GM18519 (cell line): Measurements from ENCODE around the gene DDX39A.

Experiments used
- ATAC-seq: cut with Tn5 transposase; IDR thresholded peaks from one replicate; pipeline ENCODE4 v1.9.1; 2021; ENCODE audit warnings: mild to moderate bottlenecking, moderate library complexity; ENCODE audit not compliant: unreplicated experiment, low FRiP score

Gene DDX39A

DNA sequence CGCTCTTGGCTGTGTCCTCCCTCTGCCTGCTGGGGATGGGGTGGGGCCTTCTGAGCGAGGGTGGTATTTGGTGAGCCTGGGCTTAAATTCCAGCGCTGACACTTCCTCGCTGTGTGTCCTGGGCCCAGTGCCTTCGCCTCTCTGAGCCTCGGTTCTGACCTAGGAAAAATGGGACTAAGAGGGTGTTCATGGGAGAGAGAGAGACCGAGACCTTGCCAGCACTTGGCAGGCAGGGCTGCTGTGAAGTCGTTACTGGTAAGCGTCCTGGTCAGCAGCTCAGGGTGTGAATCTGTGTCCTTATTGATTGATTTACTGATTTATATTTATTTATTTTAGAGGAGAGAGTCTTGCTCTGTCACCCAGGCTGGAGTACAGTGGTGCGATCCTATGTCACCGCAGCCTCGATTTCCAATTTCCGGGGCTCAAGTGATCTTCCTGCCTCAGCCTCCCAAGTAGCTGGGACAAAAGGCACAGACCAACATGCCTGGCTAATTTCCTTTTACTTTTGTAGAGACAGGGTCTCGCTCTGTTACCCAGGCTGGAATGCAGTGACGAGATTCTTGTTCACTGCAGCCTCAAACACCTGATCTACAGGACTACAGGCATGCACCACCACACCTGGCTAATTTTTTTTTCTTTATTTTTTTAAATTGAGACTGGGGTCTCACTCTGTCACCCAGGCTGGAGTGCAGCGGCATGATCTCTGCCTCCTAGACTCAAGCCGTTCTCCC lies 16.3 kb upstream of the DDX39A start:
- no peak for ATAC-seq

DNA sequence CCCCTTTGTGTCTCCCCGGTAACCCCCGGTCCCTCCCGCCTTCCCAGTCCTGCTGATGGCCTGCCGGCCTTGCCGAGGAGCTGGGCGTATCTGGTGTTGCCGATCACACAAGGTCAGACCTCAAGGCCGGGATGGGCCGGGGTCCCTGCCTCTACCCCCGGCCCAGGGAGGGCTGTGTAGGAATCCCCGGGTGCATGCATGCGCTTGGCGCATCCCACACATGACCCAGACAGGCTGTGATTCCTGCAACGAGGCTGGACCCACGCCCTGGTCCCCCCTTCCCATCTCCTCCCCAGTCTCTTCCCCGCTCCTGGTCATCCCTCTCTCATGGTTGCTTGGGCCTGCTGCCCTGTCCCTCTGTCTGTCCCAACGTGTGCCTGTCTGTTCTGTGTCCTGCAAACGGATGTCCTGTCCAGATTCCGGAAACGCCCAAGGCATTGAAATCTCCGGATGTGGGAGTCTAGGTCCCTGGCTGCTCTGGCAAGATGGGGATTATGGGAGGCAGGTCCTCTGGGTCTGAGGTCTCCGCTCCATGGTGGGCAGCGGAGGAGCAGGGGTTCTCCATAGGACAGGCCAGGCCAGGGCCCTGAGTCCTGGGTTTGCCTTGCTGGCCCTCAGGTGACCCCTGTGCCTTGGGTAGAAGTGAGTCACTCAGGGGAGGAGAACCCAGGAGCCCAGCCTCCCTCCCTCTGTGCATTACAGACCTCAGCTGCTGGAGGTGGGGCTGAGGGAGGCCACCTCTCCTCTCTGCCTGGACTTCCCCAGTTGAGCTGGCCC lies 15.6 kb upstream of the DDX39A start:
- no peak for ATAC-seq

DNA sequence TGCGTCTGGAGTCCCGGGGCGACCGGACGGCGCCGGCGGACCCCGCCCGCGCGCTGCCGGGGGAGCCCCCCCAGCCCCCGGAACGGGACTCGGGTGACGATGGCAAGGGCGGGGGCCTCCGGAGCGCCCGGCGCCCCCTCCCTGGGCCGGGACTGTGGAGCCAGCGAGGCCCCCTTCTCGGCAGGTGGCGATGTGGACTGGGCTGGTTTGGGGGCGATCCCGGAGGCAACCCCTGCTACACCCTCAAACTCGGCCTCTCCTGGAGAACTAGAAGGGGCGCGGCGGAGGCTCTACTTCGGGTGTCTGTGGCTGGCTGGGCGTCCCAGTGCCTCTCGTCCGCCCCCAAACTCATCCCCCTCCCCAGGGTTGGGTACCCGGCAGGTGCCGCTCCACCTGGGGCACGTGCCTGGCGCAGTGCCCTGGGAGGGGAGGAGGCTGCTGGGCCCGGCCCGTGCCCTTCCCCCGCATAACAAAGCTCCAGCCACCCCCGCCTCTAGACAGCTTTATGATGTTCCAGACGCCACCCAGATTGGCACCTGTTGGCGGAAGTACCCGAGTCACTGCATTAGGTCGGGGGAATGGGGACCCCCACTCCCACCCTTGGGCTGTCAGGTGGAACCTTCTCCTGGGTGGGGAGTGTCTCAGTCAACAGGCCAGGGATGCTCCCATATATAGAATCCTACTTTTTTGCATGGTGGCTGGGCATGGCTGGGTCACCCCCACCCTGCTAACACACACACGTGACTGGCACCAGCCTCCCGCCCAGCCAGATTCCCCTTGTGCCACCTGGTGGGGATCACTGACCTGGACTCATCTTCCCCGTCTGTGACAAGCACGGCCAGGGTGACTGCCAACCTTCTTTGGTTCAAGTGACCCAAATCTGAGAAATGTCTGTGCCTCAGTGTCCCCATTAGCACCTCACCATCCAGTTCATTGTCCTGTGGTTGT lies 14.7 kb upstream of the DDX39A start:
- no peak for ATAC-seq

DNA sequence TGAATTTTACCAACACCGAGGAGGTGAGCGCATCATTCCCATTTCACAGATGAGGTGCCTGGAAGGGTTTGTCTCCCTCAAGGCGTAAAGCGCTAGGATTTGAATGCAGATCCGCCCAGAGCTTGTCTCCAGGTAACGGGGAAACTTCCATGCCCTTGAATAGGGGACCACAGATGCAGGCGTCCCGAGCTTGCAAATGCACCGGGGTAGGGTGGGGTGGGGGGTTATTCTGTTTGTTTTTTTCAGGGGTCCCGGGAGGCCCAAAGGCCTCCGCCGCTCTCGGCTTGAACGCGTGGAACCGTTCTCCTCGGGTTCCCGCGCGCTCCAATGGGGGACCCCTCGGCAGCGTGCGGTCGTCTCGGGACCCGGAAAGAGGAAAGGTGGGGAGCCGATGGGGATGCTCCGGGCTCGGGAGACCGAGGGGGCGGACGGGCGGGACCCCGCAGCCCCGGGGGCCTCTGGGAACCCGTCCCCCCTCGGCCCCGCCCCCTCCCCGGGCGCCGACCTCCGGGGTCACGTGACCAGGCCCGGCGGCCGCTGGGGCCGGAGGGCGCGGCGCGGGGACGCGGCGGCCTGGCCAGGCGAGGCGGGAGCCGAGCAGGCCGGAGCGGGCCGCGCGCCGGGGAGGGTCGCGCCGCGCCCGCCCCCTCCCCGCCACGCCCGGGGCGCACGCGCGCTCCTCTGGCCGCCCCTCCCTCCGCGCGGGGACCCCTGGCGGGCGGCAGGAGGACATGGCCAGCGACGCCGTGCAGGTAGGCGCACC lies 13.8 kb upstream of the DDX39A start, which contains the start of gene PKN1:
TSS of gene PKN1 (plus strand) at position 516 of the 763 bp plus-strand sequence. CDS start at position 732, 216 bp downstream.
- no peak for ATAC-seq

DNA sequence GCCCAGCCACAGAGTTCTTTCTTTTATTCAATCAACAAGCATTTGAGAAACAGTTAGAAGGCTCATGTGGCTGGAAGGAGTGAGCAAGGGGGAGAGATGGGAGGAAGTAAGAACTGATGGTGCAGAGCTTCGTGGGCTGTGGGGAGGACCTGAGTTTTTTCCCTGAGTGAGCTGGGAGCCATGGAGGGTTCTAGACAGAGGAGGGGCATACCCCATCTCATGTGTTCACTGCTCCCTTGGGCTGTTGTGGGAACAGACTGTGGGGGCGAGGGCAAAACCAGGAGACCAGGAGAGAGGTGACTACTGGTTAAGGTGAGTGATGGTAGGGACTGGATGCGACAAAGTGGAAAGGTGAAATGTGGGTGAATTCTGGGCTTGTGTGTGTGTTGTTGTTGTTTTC lies 11.6 kb upstream of the DDX39A start:
- ATAC-seq: no peak

DNA sequence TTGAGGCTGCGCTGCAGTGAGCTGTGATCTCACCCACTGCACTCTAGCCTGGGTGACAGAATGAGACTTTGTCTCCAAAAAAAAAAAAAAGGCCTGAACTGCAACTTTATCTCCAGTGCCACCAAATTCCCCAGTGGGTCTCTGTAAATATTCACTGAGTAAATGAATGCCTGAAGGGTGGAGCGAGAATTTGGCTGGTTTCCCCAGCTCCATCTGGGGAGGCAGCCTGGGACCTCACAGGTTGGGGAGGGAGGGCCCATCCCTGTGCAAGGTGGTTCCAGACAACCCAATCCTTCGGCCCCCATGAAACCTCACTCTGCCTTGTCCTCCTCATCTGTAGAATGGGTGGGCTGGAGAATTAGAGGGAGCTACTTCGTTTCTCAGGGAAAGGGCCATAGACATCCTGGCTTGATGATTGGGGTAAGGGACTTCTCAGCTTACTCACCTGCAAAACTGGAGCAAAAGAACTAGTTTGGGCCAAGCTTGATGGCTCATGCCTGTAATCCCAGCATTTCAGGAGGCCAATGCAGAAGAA lies 9.8 kb upstream of the DDX39A start:
- no peak for ATAC-seq

DNA sequence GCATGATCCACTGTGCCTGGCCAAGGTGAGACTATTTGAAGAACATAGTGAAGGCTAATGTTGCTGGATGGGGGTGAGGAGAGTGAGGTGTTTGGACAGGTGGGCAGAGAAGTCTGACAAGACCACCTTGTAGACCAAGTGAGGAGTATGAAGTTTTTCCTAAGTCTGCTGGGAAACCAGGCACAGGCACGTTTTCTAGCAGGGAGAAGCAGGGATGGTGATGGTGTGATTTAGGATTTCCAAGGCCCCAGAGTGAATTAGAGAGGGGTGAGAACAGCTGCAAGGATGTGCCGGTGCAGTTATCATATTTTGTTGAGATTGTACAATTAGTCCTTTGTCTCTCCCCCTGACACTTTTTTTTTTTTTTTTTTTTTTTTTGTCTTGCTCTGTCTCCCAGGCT lies 8.3 kb upstream of the DDX39A start:
- ATAC-seq: no peak

DNA sequence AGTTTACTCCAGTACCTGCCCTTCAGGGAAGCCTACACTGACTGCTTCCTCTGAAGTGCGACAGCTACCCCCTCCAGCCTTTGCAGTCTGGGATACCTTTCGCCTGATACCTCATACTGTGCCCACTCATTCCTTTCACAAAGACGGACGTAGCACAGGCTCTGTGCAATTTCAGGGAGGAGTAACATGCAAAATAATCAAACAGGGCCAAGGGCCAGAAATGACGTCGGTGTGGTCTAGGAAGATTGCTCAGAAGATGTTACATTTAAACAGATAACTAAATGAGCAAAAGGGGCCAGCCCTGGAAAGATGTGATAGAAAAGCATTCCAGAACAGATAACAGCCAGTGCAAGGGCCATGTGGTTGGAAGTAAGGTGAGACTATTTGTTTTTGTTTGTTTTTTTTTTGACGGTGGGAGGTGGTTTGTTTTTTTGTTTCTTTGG lies 6.6 kb upstream of the DDX39A start:
- no peak for ATAC-seq

DNA sequence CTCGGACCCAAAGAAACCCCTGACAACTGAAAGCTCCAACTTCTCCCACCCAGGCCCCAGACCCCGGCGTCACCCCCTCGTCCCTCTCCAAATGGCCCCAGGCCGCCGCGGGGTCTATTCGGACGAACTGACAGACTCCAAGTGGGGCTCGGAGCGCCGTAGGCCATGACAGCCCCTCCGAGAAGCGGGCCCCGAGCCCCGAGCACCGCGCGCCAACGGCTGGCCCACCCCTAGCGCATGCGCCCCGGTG lies 360 bp downstream of the DDX39A start:
- peak; percentile 29 for ATAC-seq

DNA sequence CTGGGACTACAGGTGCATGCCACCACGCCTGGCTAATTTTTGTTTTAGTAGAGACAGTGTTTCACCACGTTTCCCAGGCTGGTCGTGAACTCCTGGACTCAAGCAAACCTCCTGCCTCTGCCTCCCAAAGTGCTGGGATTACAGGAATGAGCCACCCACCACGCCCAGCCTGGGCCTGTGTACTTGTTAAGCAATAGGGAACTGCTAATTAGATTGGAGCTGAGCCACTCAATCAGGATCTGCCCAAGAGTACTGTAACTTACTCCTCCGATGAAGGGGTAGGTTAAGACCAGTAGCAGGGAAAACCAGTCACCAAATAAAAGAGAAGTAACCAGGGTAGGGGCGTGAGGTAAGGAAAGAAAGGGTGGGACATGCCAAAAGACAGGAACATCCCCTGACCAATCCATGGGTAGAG lies 2.3 kb downstream of the DDX39A start:
- ATAC-seq: no peak

DNA sequence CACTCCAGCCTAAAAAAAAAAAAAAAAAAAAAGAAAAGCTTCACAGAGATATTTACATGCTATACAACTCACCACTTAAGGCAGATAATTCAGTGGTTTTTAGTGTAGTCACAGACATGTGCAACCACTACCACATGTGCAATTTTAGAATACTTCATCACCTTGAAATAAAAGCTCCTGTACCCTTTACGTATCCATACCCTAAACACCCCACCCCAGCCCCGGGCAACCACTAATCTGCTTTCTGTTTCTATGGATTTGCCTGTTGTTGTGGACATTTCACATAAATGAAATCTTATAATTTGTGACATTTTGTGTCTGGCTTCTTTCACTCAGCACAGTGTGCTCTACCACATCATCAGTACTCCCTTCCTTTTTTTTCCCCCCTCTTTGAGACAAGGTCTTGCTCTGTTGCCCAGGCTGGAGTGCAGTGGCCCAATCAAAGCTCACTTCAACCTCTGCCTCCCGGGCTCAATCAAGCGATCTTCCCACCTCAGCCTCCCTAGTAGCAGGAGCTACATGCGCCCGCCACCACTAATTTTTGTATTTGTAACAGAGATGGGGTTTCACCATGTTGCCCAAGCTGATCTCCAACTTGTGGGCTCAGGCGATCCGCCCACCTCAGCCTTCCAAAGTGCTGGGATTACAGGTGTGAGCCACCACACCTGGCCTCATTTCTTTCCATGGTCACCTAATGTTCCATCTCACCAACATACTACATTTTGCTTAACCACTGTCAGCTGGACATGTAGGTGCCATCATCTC lies 4.0 kb downstream of the DDX39A start:
- ATAC-seq: no peak

DNA sequence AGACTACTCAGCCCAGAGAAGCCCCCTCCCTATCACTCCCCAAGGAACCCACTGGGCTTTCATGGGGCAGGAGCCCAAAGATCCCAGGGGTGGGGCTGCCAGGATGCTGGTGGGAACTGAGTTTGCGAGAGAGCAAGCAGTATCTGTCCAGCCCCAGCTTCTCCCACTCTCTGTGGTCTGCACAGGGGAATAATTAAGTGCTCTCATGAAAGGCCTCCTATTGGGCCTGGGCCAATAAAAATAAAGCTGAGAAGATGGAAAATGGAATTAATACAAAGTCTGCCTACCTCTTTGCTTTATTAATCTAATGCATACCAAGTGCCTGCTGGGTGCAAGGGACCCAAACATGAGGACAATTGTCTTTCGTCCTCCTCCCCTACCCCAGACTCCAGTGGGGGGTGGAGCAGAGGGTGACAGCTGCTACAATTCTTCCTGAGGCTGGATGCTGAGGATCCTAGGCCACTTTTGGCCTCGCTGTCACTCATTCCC lies 5.4 kb downstream of the DDX39A start:
- no peak for ATAC-seq

DNA sequence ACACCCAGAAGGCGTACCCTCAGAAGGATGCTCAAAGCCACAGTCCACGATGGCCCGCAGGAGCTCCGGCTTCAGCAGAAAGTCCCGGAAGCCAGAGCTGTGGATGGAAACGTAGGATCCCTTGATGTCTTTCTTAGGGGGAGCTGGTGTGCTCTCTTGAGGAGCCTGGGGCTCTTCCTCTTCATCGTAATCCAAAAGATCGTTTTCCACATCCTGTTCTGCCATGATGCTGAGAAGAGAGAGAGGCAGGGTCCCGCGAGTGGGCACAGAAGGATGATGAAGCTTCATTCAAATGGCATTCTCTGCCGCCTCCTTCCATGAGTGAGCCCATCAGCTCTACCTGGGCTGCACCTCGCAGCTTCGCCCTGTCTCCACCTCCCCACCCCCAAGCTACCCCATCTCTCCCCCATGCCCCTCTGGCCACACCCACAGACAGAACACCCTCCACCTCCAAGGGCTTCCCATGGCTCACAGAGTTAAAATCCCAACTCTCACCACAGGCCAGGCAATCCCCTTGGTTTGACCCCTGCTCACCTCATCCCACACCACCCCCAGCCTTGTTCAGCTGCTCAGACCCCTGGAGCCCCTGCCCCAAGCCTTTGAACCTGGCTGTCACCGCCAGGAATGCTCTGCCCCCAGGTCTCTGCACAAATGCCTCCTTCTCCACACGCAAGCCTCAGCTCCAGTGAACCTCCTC lies 6.0 kb downstream of the DDX39A start:
- no peak for ATAC-seq

DNA sequence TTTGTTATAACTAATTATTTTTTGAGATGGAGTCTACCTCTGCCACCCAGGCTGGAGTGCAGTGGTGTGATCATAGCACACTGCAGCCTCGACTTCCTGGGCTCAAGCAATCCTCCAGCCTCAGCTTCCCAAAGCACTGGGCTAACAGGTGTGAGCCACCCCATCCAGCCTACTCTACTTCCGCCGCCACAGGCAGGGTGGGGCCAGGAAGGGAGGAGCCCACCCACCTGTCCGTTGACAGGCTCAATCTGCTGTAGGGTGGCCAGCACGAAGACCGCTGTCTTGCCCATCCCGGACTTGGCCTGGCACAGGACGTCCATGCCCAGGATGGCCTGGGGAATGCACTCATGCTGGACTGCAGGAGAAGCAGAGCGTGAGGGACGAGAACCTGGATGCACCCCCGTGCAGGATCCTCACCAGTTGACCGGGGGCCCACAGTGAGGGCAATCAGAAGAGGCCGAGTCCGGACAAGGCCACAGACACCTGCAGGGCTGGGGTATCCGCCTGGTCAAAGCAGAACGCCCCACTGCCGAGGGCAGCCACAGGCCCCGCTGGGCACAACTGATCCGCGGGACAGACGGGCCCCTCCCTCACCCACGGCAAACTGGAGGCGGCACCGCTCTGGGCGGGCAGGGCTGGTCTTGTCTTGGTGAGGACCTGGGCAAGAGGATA lies 6.7 kb downstream of the DDX39A start:
- ATAC-seq: no peak

DNA sequence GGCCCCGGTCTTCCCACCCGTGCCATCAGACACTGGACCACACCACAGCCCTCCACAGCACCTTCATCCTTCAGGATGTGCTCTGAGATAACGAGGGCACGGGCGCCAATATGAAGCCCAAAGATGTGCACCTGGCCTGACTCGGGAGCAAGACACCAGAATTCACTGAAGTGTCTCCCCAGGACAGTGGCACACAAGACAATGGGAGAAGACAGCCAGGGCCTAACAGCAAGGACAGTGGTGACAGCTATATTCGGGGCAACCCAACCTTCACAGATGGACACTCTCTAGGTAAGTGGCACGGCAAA lies 7.2 kb downstream of the DDX39A start:
- no peak for ATAC-seq

DNA sequence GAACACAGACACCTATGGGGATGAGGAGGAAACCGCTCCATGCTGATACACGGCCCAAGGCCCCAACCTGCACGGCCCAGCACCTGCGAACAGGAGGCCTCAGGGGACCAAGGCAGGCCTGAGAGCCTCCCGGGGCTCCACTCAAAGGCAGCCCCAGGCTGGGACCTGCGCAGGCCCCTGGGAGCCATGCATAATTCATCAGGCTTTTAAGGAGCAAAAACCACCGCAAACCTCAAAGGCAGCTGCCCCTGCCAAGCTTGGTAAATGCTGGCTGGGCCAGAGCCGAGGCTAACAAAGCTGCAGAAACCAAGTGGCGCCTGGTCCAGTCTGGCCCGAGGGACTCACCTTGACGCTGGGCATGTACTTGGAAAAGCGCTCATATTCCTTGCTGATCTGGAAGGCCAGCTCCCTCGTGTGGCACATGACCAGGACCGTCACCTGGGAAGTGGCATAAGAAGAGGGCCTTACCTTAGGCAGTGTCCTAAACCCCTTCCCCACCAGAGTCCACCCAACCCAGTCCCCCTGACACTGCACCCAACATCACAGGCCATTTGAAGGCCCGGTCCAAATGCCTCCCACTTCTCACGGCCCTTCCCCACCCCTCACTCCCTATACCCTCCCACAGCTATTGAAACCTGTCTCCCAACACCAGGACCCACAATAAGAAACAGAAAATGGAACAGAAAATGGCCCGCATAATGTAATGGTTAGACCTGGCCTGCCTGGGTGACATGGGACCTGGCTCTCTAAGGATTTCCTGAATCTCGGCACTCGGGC lies 7.8 kb downstream of the DDX39A start:
- no peak for ATAC-seq
